ENCODE data around the gene ACAD8.

The ACAD8 gene

GRCh38 chr11:134266440-134266839 is 13.1 kb downstream of the ACAD8 start:
- no peak for ATAC-seq
- TF ChIP-seq BACH2 (CRISPR knock-in tag; IDR thresholded peaks at IDR 0.05; ENCODE audit: borderline replicate concordance) (no peak), GLIS3 (CRISPR knock-in tag; IDR thresholded peaks at IDR 0.05) (no peak), OSR1 (CRISPR knock-in tag; IDR thresholded peaks at IDR 0.05) (no peak), ZFP30 (CRISPR knock-in tag; IDR thresholded peaks at IDR 0.05) (no peak)

- peak; percentile 29; the same call in 2 of the 3 replicates for ATAC-seq
- no peak for TF ChIP-seq ISL1 (CRISPR knock-in tag; IDR thresholded peaks at IDR 0.05)
- no peak for TF ChIP-seq CREB5 (CRISPR knock-in tag; IDR thresholded peaks at IDR 0.05; ENCODE audit: low read depth)
- TF ChIP-seq PPARA (CRISPR knock-in tag; IDR thresholded peaks at IDR 0.05; ENCODE audit: borderline replicate concordance), result no peak
- no peak for TF ChIP-seq TOX (CRISPR knock-in tag; IDR thresholded peaks at IDR 0.05; ENCODE audit: borderline replicate concordance)
- no peak for TF ChIP-seq ARNTL (CRISPR knock-in tag; IDR thresholded peaks at IDR 0.05; ENCODE audit: borderline replicate concordance, low read depth)
- no peak for TF ChIP-seq TSHZ2 (CRISPR knock-in tag; IDR thresholded peaks at IDR 0.05)
- TF ChIP-seq TCF4 (CRISPR knock-in tag; IDR thresholded peaks at IDR 0.05; ENCODE audit: borderline replicate concordance), result no peak
- no peak for TF ChIP-seq ESRRG (CRISPR knock-in tag; IDR thresholded peaks at IDR 0.05)
- no peak for TF ChIP-seq POU6F1 (CRISPR knock-in tag; IDR thresholded peaks at IDR 0.05; ENCODE audit: borderline replicate concordance, low read depth)
- no peak for TF ChIP-seq SNAI2 (CRISPR knock-in tag; IDR thresholded peaks at IDR 0.05)
- TF ChIP-seq ZNF565 (CRISPR knock-in tag; conservative IDR thresholded peaks at IDR 0.05; ENCODE audit: low read depth), result no peak
- TF ChIP-seq PATZ1 (CRISPR knock-in tag; IDR thresholded peaks at IDR 0.05; ENCODE audit: borderline replicate concordance), result no peak
- no peak for TF ChIP-seq ZNF70 (CRISPR knock-in tag; IDR thresholded peaks at IDR 0.05)
- no peak for TF ChIP-seq ZFP3 (CRISPR knock-in tag; IDR thresholded peaks at IDR 0.05)
- no peak for TF ChIP-seq GLIS3 (CRISPR knock-in tag; IDR thresholded peaks at IDR 0.05)
- TF ChIP-seq ZFP30 (CRISPR knock-in tag; IDR thresholded peaks at IDR 0.05), result no peak
- TF ChIP-seq ZC3H10 (CRISPR knock-in tag; IDR thresholded peaks at IDR 0.05), result no peak
- no peak for TF ChIP-seq CSDC2 (CRISPR knock-in tag; IDR thresholded peaks at IDR 0.05)
- no peak for TF ChIP-seq OSR1 (CRISPR knock-in tag; IDR thresholded peaks at IDR 0.05)
These were observed 13.5 kb downstream of the ACAD8 start for GRCh38 chr11:134266841-134267251.

- no peak for ATAC-seq
- no peak for TF ChIP-seq POU6F1 (CRISPR knock-in tag; IDR thresholded peaks at IDR 0.05; ENCODE audit: borderline replicate concordance, low read depth)
- TF ChIP-seq CSRNP3 (CRISPR knock-in tag; IDR thresholded peaks at IDR 0.05), result no peak
- no peak for TF ChIP-seq ZC3H10 (CRISPR knock-in tag; IDR thresholded peaks at IDR 0.05)
- TF ChIP-seq BACH2 (CRISPR knock-in tag; IDR thresholded peaks at IDR 0.05; ENCODE audit: borderline replicate concordance), result no peak
- no peak for TF ChIP-seq ZFP3 (CRISPR knock-in tag; IDR thresholded peaks at IDR 0.05)
- TF ChIP-seq ZNF70 (CRISPR knock-in tag; IDR thresholded peaks at IDR 0.05), result no peak
- TF ChIP-seq TCF4 (CRISPR knock-in tag; IDR thresholded peaks at IDR 0.05; ENCODE audit: borderline replicate concordance), result no peak
- TF ChIP-seq CSDC2 (CRISPR knock-in tag; IDR thresholded peaks at IDR 0.05), result no peak
- TF ChIP-seq OSR1 (CRISPR knock-in tag; IDR thresholded peaks at IDR 0.05), result no peak
- no peak for TF ChIP-seq ESRRG (CRISPR knock-in tag; IDR thresholded peaks at IDR 0.05)
- no peak for TF ChIP-seq ARNTL (CRISPR knock-in tag; IDR thresholded peaks at IDR 0.05; ENCODE audit: borderline replicate concordance, low read depth)
- no peak for TF ChIP-seq TSHZ2 (CRISPR knock-in tag; IDR thresholded peaks at IDR 0.05)
- TF ChIP-seq CREB5 (CRISPR knock-in tag; IDR thresholded peaks at IDR 0.05; ENCODE audit: low read depth), result no peak
- TF ChIP-seq GLIS3 (CRISPR knock-in tag; IDR thresholded peaks at IDR 0.05), result no peak
- no peak for TF ChIP-seq ZNF565 (CRISPR knock-in tag; conservative IDR thresholded peaks at IDR 0.05; ENCODE audit: low read depth)
These were observed 14.1 kb downstream of the ACAD8 start for GRCh38 chr11:134267461-134267860.

Data from SK-N-SH treated with all-trans-retinoic acid at 6 μM for 48 hours (cell line).